Natural killer cell (primary cell): Measurements from ENCODE around the gene NLRP3. TPM values are rescaled to one million over a fixed set of nuclear protein-coding genes. Genes with fewer than 3 reads are reported as not detected.
"Not testable (repeated sequence)": the region's sequence is repeated elsewhere in the genome, so short reads cannot be mapped to it uniquely, and the experiment has no call there.

ENCODE experiments used
- ATAC-seq, 3 donors: fragments of 150-1000 bp in 2 of 3; fragments of 200-7000 bp in 1 of 3; cut with Tn5 transposase; 1 replicate in 1 of 3; 2 replicates in 2 of 3; pipeline ENCODE4 v1.10.0; 2021; ENCODE audit warnings: mild to moderate bottlenecking in 2 of 3, moderate library complexity in 2 of 3
- DNase-seq, 2 donors: peaks; one replicate each; pipeline versions ENCODE4 v3.0.0 to v3.0.0-alpha.2; 2013 to 2021; ENCODE audit warnings: mixed read lengths in 1 of 2
- H3K27ac ChIP-seq: one replicate; pipeline ENCODE4 v1.5.1; 2013; ENCODE audit warnings: mild to moderate bottlenecking, low read length
- H3K27me3 ChIP-seq: one replicate; pipeline ENCODE4 v1.6.1; 2013; ENCODE audit warnings: low read length; ENCODE audit not compliant: control insufficient read depth, insufficient read depth
- H3K36me3 ChIP-seq: one replicate; pipeline ENCODE4 v1.6.1; 2013; ENCODE audit warnings: low read length; ENCODE audit not compliant: control insufficient read depth, insufficient read depth
- H3K4me1 ChIP-seq: one replicate; pipeline ENCODE4 v1.6.1; 2013; ENCODE audit warnings: low read length; ENCODE audit not compliant: control insufficient read depth, insufficient read depth
- H3K4me3 ChIP-seq: one replicate; pipeline ENCODE4 v1.5.1; 2013; ENCODE audit warnings: low read length
- H3K9me3 ChIP-seq: one replicate; pipeline ENCODE4 v1.6.1; 2013; ENCODE audit warnings: low read length; ENCODE audit not compliant: control insufficient read depth, insufficient read depth
- H3K27ac Mint-ChIP-seq, 2 donors: one replicate each; pipeline ENCODE4 v1.8.0; 2022; ENCODE audit warnings: mild to moderate bottlenecking in 2 of 2, mixed read lengths in 2 of 2, moderate library complexity in 1 of 2
- H3K27me3 Mint-ChIP-seq, 2 donors: one replicate each; pipeline ENCODE4 v1.8.0; 2022; ENCODE audit warnings: low read depth in 2 of 2, mixed read lengths in 2 of 2
- H3K36me3 Mint-ChIP-seq: one replicate; pipeline ENCODE4 v1.8.0; 2022; ENCODE audit warnings: mixed read lengths
- H3K4me1 Mint-ChIP-seq, 2 donors: one replicate each; pipeline ENCODE4 v1.8.0; 2022; ENCODE audit warnings: mixed read lengths in 2 of 2
- H3K4me3 Mint-ChIP-seq: one replicate; pipeline ENCODE4 v1.8.0; 2022; ENCODE audit warnings: mild to moderate bottlenecking, moderate library complexity, mixed read lengths
- H3K9me3 Mint-ChIP-seq, 2 donors: one replicate each; pipeline ENCODE4 v1.8.0; 2022; ENCODE audit warnings: mixed read lengths in 2 of 2
- CTCF ChIP-seq: fragments of 200-600 bp; IDR thresholded peaks from one replicate; pipeline ENCODE4 v1.8.0; 2022; ENCODE audit warnings: antibody characterized with exemption
- WGBS: methylation state at CpG from one replicate; pipeline ENCODE4 v1.1.7; 2013; ENCODE audit warnings: missing lambda C conversion rate; ENCODE audit not compliant: insufficient coverage; 5-methylcytosine and 5-hydroxymethylcytosine counted together
- intact Hi-C: fragments of 100-400 bp; cut with micrococcal nuclease; formaldehyde crosslinking; loops from one replicate; pipeline ENCODE4 v1.14.2; 2022
- total RNA-seq, 4 donors: library from RNA; stranded (reverse); fragments of 120-200 nt in 1 of 4; gene quantifications; one replicate each; pipeline versions ENCODE4 v1.2.3 to v1.2.4, GENCODE V29; 2013 to 2022

The NLRP3 gene
- total RNA-seq, 3 donors from 2014 or later (not counting 1 experiment from before 2014, with no cell fraction given): 11.3 to 34.1 (median 11.7) TPM

- ATAC-seq: no peak
- Mint-ChIP-seq H3K9me3 (no peaks in the 10 kb centered on the region), H3K36me3 (no peaks in the 10 kb centered on the region), H3K4me3 (no peak overlapping the region), H3K27me3 (peaks cover 4 to 19% of the 10 kb centered on the region in 2 donors), H3K27ac (no peak overlapping the region), H3K4me1 (no peaks in the 10 kb centered on the region)
- intact Hi-C loops: no loop called here
- H3K4me3 ChIP-seq: no peak overlapping the region
- H3K9me3 ChIP-seq: no peaks in the 10 kb centered on the region
- H3K4me1 ChIP-seq: no peaks in the 10 kb centered on the region
- no peaks in the 10 kb centered on the region for H3K27me3 ChIP-seq
- no peak overlapping the region for H3K27ac ChIP-seq
- TF ChIP-seq CTCF: no peak
- 88% methylated on average over 11 of the region's 12 CpGs for whole genome bisulfite sequencing
- no peak for DNase-seq
- H3K36me3 ChIP-seq: no peaks in the 10 kb centered on the region
Measured at GRCh38 chr1:247471445-247472016, 55.6 kb downstream of the NLRP3 start.

GRCh38 chr1:247472035-247472434 is 56.1 kb downstream of the NLRP3 start:
- Mint-ChIP-seq H3K4me1 (no peaks in the 10 kb centered on the region), H3K4me3 (no peak overlapping the region)

GRCh38 chr1:247474367-247474766 is 58.4 kb downstream of the NLRP3 start:
- Histone ChIP-seq H3K27ac (no peak overlapping the region), H3K9me3 (no peaks in the 10 kb centered on the region), H3K36me3 (no peaks in the 10 kb centered on the region), H3K4me3 (no peak overlapping the region), H3K27me3 (no peaks in the 10 kb centered on the region), H3K4me1 (no peaks in the 10 kb centered on the region)
- intact Hi-C loops: no loop called here
- DNase-seq (no peak), ATAC-seq (no peak)
- no peak for TF ChIP-seq CTCF
- peaks cover 0 to 8% of the 10 kb centered on the region in 2 donors for H3K27me3 Mint-ChIP-seq
- WGBS: 93% methylated on average over 3 of the region's 3 CpGs
- no peak overlapping the region for H3K27ac Mint-ChIP-seq
- no peaks in the 10 kb centered on the region for H3K36me3 Mint-ChIP-seq
- no peaks in the 10 kb centered on the region for H3K9me3 Mint-ChIP-seq
- H3K4me3 Mint-ChIP-seq: no peak overlapping the region
- no peaks in the 10 kb centered on the region for H3K4me1 Mint-ChIP-seq

More at GRCh38 chr1:247472035-247472434, 56.1 kb downstream of the NLRP3 start:
- Mint-ChIP-seq H3K9me3 (no peaks in the 10 kb centered on the region), H3K27me3 (peaks cover 4 to 17% of the 10 kb centered on the region in 2 donors), H3K36me3 (no peaks in the 10 kb centered on the region), H3K27ac (no peak overlapping the region)
- no CpG with 5 or more reads among the region's 1 CpG for WGBS
- no peak overlapping the region for H3K27ac ChIP-seq
- H3K9me3 ChIP-seq: no peaks in the 10 kb centered on the region
- intact Hi-C loops: no loop called here
- ATAC-seq (no peak), DNase-seq (no peak)
- H3K27me3 ChIP-seq: no peaks in the 10 kb centered on the region
- H3K4me1 ChIP-seq: no peaks in the 10 kb centered on the region
- no peak for TF ChIP-seq CTCF
- no peak overlapping the region for H3K4me3 ChIP-seq
- no peaks in the 10 kb centered on the region for H3K36me3 ChIP-seq

GRCh38 chr1:247475793-247476192 is 59.8 kb downstream of the NLRP3 start:
- H3K27me3 ChIP-seq: no peaks in the 10 kb centered on the region
- no peak overlapping the region for H3K4me3 ChIP-seq
- no peaks in the 10 kb centered on the region for H3K36me3 Mint-ChIP-seq
- H3K9me3 ChIP-seq: no peaks in the 10 kb centered on the region
- DNase-seq: no peak
- no peak for ATAC-seq
- H3K27ac ChIP-seq: no peak overlapping the region
- 89% methylated on average over 2 of the region's 2 CpGs for WGBS
- intact Hi-C loops: no loop called here
- H3K4me1 Mint-ChIP-seq: no peaks in the 10 kb centered on the region
- no peak overlapping the region for H3K27ac Mint-ChIP-seq
- H3K9me3 Mint-ChIP-seq: no peaks in the 10 kb centered on the region
- no peaks in the 10 kb centered on the region for H3K36me3 ChIP-seq
- no peak overlapping the region for H3K4me3 Mint-ChIP-seq
- H3K27me3 Mint-ChIP-seq: peaks cover 0 to 8% of the 10 kb centered on the region in 2 donors
- TF ChIP-seq CTCF: no peak
- no peaks in the 10 kb centered on the region for H3K4me1 ChIP-seq

GRCh38 chr1:247476328-247477058 is 60.5 kb downstream of the NLRP3 start:
- H3K4me1 Mint-ChIP-seq, H3K9me3 ChIP-seq, H3K4me3 Mint-ChIP-seq, H3K27ac ChIP-seq, H3K27ac Mint-ChIP-seq, ATAC-seq, intact Hi-C loops, H3K4me1 ChIP-seq, H3K4me3 ChIP-seq, DNase-seq, H3K27me3 ChIP-seq, H3K9me3 Mint-ChIP-seq, H3K36me3 Mint-ChIP-seq, H3K27me3 Mint-ChIP-seq, H3K36me3 ChIP-seq: not testable (repeated sequence)
- 72% methylated on average over 3 of the region's 6 CpGs for WGBS
